Medulla oblongata (tissue), 1 donor: ENCODE results near the gene DYNC2LI1.
"Not testable (repeated sequence)": the region's sequence is repeated elsewhere in the genome, so short reads cannot be mapped to it uniquely, and the experiment has no call there.

Experiments used
- DNase-seq: peaks from one replicate; pipeline ENCODE4 v3.0.0-alpha.2; 2015; ENCODE audit errors: extremely low spot score

Gene DYNC2LI1

DNA sequence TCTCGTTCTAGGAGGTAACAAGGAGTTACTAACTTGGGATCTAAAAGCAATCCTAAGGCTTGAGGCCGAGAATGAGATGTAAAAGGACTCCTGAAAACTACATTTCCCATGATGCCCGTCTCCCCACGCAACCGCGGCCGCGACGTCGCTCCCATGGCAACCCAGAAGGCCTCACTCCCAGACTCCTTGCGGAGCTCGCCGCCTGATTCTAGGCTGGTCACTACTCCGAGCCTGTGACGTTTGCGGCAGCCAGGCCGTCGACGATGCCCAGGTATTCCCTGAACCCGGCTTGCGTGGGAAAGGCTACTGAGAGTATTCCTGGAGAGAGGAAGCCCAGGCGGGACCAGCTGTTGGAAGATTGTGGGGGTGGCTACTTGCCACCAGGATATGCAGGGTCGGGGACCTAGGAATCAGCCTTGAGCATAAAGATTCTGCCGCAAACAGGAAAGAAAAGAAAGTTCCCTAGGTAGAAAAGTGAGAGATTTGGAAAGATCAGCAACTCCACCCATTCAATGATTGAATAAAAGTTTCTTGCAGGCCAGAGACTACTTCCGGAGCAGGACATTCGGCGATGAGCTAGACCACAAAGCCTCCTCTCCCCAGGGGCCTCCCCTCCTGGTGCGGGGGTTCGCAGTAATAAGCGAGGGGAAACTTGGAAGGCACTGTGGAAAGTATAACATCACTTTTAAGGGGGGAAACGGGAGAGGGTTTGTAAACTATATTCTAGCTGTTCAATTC, at the start of gene DYNC2LI1:
Gene DYNC2LI1, plus strand, starts transcription at position 164 of the 738 bp plus-strand sequence. Its CDS starts 100 bp downstream, at position 264.
- DNase-seq = peak; percentile 95

- DNase-seq = no peak
Measured at GRCh38 chr2:43724728-43725526, 48.9 kb upstream of the DYNC2LI1 start.

GRCh38 chr2:43725711-43726246, 48.1 kb upstream of the DYNC2LI1 start:
- DNase-seq = no peak

GRCh38 chr2:43726961-43727633, 46.7 kb upstream of the DYNC2LI1 start:
- DNase-seq = not testable (repeated sequence)

- DNase-seq = no peak
Measured at GRCh38 chr2:43727634-43728014, 46.2 kb upstream of the DYNC2LI1 start.

GRCh38 chr2:43729491-43730174, 44.2 kb upstream of the DYNC2LI1 start:
- no peak for DNase-seq

GRCh38 chr2:43731211-43731610, 42.6 kb upstream of the DYNC2LI1 start:
- DNase-seq = no peak

GRCh38 chr2:43736637-43737036, 37.2 kb upstream of the DYNC2LI1 start:
- no peak for DNase-seq

DNA sequence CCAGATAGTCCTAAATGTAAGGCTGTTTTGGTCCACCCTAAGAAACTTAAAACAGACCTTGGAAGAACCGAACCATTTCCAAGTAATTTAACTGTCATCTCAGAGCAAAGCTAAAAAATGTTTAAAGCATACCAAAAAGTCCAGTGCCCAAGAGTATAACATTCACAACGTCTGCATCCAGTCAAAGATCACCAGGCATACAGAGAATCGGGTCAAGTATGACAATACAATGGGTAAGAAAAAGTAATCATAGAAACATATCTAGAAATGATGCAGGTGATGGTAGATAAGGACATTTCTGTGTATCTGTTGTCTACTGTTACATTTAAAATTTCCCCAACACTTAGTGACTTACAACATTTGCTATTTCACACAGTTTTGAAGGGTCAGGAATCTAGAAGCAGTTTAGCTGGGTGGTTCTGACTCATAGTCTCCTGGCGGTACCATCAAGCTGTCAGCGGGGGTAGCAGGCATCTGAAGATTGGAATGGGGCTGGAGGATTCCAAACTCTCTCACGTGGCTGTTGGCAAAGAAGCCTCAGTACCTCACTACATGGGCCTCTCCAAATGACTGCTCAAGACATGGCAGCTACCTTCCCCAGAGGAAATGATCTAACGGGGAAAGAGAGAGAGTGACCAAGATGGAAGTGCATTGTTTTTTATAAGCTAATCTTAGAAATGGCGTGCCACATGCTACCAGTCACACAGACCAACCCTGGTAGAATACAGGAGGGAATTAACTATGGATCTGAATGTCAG, 36.6 kb upstream of the DYNC2LI1 start:
- no peak for DNase-seq

DNA sequence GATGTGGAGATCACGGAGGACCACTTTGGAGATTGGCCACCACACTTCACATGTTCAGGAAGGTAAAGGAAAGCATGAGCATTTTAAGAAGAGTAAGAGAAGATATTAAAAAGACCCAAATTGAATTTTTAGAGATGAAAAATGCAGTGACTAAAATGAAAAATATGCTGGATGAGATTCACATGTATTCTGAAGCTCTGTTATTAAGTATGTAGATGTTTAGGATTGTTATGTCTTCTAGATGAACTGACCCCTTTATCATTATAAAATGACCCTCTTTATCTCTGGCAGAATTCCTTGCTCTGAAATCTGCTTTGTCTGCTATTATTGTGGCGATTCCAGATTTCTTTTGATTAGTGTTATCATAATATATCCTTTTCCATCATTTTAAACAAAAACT, 36.0 kb upstream of the DYNC2LI1 start:
- DNase-seq = no peak

GRCh38 chr2:43738257-43738656, 35.6 kb upstream of the DYNC2LI1 start:
- no peak for DNase-seq

GRCh38 chr2:43743706-43744105, 30.1 kb upstream of the DYNC2LI1 start:
- no peak for DNase-seq

DNA sequence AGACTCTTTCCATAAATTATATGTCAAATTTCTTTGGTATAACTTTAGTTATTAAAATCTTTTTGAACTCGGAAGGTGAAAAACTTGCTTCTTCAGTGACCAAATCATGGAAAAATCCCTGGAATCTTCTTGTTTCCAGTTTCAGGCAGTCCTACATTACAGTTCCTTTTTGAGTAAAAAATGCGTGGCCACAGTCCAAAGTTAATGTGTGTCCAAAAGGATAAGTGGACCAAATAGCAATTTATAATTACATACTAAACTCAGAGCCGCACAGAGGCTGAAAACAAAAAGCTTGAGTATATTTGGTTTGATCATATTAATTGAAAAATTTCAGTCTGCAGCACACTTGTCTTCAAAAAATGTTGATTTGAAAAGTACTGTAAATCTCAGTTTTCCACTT, 28.4 kb upstream of the DYNC2LI1 start:
- no peak for DNase-seq

- no peak for DNase-seq
Measured at GRCh38 chr2:43748333-43748732, 25.5 kb upstream of the DYNC2LI1 start.

- DNase-seq = no peak
Measured at GRCh38 chr2:43749583-43749982, 24.3 kb upstream of the DYNC2LI1 start.

DNA sequence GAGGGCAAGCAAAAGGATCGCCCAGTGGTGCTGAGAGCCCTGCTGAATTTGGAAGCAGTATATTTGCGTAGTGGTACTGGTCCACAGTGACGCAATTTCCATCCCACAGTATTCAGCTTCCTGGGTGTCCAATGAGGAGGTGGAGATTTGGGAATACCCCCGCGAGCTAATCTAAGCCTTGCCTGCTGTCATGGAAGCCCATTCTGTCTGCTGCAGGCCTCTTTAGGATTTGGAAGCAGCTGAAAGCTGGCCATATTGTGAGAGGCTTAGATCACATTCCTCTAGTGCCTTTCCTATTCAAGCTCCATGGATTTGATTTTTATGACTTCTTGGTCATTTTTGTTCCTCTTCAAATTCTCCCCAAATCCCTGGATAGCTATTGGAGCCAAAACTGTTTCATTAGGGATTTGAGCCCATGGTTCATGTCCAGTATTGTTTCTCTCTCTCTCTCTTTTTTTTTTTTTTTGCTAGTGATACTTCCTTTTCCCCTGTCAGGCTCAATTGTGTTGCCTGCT, 22.3 kb upstream of the DYNC2LI1 start:
- DNase-seq = no peak

GRCh38 chr2:43752302-43752701, 21.5 kb upstream of the DYNC2LI1 start:
- DNase-seq = no peak

DNA sequence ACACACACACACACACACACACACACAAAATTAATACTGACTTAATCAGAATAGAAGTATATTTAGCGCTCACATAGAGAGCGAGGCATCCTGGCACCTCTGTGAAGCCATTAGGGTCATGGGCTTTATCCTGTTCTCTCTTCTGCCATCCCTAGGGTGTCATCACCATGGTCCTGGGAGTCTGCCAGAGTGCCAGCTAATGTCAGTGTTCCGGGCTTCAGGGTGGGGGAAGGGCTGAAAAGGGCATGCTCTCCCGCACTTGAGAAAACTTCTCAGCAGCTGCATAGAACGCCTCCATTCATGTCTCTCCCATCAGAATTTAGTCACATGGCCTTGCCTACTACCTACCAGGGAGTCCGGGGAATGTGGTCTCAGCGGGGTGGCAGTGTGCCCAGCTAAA, 19.7 kb upstream of the DYNC2LI1 start:
- peak; percentile 23 for DNase-seq

- DNase-seq = peak; percentile 32
Measured at GRCh38 chr2:43758739-43759138, 15.1 kb upstream of the DYNC2LI1 start.

- no peak for DNase-seq
Measured at GRCh38 chr2:43759195-43759594, 14.6 kb upstream of the DYNC2LI1 start.

- DNase-seq = no peak
Measured at GRCh38 chr2:43762286-43762685, 11.6 kb upstream of the DYNC2LI1 start.
